GM12801 (cell line): ENCODE results near the gene ACSS2.

Experiments
- CTCF ChIP-seq: IDR thresholded peaks from one replicate; pipeline ENCODE4 v1.5.1; 2011; ENCODE audit warnings: control low read depth; ENCODE audit not compliant: insufficient read length; ENCODE audit errors: extremely low read depth

The ACSS2 gene

GRCh38 chr20:34876406-34877282, at the start of gene ACSS2:
ACSS2 (plus strand) TSS chr20:34876612; CDS start chr20:34876646, 34 bp downstream.
- no peak for TF ChIP-seq CTCF

GRCh38 chr20:34829191-34829590, 47.2 kb upstream of the ACSS2 start:
- TF ChIP-seq CTCF: no peak

GRCh38 chr20:34831936-34832335, 44.5 kb upstream of the ACSS2 start:
- TF ChIP-seq CTCF: no peak

GRCh38 chr20:34834459-34834893, 41.9 kb upstream of the ACSS2 start:
- TF ChIP-seq CTCF: no peak

GRCh38 chr20:34842143-34842542, 34.3 kb upstream of the ACSS2 start:
- no peak for TF ChIP-seq CTCF

- TF ChIP-seq CTCF: no peak
These were observed 33.0 kb upstream of the ACSS2 start for GRCh38 chr20:34843421-34843820.

- TF ChIP-seq CTCF: no peak
These were observed 27.8 kb upstream of the ACSS2 start for GRCh38 chr20:34848597-34848996.
